Sigmoid colon (tissue), 4 donors: ENCODE data around the gene GALNT10.

Source experiments
- POLR2A ChIP-seq, 2 donors: fragments of 450-650 bp; IDR thresholded peaks; one replicate each; pipeline ENCODE4 v1.6.1; 2016; ENCODE audit warnings: antibody characterized with exemption in 2 of 2, mild to moderate bottlenecking in 2 of 2, moderate library complexity in 2 of 2
- POLR2AphosphoS5 ChIP-seq, 4 donors: sonication (generic); formaldehyde crosslinking; IDR thresholded peaks; one replicate each; pipeline ENCODE4 v1.6.1; 2017; ENCODE audit warnings: antibody characterized with exemption in 4 of 4
- TF ChIP-seq, protein P1 (sequence below), 4 experiments: fragments of 450-650 bp in 3 of 4; fragments of 200-600 bp in 1 of 4; IDR thresholded peaks; one replicate each; pipeline ENCODE4 v1.5.1; 2016 to 2019; ENCODE audit warnings: antibody characterized with exemption in 4 of 4, mild to moderate bottlenecking in 3 of 4, moderate library complexity in 2 of 4

DNA sequence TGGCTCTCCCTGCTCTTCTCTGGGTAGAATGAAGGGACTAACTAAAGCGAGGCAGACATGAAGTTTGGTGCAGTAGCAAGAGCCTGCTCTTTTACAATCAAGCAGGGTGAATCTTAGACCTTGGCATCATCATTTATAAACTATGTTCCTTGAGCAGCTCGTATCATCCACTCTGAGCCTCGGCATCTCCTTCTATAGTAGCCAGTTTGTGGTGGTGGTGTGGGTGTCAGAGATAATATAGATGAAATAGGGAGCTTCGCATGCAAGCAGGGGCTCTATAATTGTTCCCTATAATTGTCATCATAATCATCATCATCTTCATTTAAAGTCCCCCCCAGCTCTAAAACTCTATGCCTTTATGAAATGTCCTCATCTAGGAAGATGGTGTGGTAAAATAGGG, 182.8 kb downstream of the GALNT10 start:
- TF ChIP-seq POLR2A (IDR thresholded peaks at IDR 0.05), result no peak
- TF ChIP-seq, protein P1, sequence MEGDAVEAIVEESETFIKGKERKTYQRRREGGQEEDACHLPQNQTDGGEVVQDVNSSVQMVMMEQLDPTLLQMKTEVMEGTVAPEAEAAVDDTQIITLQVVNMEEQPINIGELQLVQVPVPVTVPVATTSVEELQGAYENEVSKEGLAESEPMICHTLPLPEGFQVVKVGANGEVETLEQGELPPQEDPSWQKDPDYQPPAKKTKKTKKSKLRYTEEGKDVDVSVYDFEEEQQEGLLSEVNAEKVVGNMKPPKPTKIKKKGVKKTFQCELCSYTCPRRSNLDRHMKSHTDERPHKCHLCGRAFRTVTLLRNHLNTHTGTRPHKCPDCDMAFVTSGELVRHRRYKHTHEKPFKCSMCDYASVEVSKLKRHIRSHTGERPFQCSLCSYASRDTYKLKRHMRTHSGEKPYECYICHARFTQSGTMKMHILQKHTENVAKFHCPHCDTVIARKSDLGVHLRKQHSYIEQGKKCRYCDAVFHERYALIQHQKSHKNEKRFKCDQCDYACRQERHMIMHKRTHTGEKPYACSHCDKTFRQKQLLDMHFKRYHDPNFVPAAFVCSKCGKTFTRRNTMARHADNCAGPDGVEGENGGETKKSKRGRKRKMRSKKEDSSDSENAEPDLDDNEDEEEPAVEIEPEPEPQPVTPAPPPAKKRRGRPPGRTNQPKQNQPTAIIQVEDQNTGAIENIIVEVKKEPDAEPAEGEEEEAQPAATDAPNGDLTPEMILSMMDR (IDR thresholded peaks at IDR 0.05), result no peak
- no peak for TF ChIP-seq POLR2AphosphoS5 (IDR thresholded peaks at IDR 0.05)
